ENCODE results near the gene HYAL1.

DNA sequence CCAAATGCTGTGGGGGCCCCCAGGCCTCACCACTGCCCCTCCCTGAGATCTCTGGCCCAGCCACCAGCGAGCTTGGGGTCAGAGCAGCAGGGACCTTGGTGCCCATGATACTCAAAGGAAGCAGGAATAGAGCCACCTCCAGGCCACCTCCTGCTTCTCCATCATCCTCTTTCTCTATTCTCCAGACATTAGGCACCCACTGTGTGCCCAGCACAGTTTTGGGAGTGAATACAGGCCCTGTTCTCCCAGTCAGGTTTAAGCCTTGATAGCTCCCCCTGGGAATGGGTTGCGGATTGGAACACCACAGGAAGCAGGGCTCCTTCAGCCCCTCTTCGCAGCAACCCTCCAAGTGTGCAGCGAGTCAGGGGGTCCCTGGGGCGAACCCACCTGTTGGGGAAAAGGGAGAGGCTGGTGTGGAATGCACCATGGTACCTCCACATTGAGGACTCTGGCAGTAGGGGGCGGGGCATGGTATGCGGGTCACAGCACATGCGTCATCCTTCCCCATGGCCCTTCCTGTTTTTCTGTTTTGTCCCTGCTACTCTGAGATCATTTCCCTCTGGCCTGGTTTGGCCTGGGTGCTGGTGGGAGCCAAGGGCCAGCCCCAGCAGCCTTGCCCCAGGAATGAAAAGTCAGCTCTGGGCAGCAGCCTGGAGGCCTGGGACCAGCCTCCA lies 48.7 kb downstream of the HYAL1 start:
- TF ChIP-seq SP1 (IDR thresholded peaks at IDR 0.05): no peak
- no peak for TF ChIP-seq ZNF384 (IDR thresholded peaks at IDR 0.05)
- no peak for TF ChIP-seq LEF1 (IDR thresholded peaks at IDR 0.05; ENCODE audit: borderline replicate concordance)
- TF ChIP-seq SUZ12 (IDR thresholded peaks at IDR 0.05): no peak
- TF ChIP-seq NFRKB (IDR thresholded peaks at IDR 0.05): no peak
- TF ChIP-seq, protein P1, sequence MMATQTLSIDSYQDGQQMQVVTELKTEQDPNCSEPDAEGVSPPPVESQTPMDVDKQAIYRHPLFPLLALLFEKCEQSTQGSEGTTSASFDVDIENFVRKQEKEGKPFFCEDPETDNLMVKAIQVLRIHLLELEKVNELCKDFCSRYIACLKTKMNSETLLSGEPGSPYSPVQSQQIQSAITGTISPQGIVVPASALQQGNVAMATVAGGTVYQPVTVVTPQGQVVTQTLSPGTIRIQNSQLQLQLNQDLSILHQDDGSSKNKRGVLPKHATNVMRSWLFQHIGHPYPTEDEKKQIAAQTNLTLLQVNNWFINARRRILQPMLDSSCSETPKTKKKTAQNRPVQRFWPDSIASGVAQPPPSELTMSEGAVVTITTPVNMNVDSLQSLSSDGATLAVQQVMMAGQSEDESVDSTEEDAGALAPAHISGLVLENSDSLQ (IDR thresholded peaks at IDR 0.05): no peak
- no peak for TF ChIP-seq FOXM1 (IDR thresholded peaks at IDR 0.05; ENCODE audit: borderline replicate concordance)
- no peak for TF ChIP-seq HDGF (IDR thresholded peaks at IDR 0.05; ENCODE audit: borderline replicate concordance)
- no peak for TF ChIP-seq L3MBTL2 (conservative IDR thresholded peaks at IDR 0.05)
- no peak for TF ChIP-seq FOXA1 (IDR thresholded peaks at IDR 0.05)
- no peak for TF ChIP-seq ELF4 (IDR thresholded peaks at IDR 0.05)
- no peak for TF ChIP-seq FOXK2 (IDR thresholded peaks at IDR 0.05)

Measured in HEK293T (cell line).